HCT116 (cell line): ENCODE measurements around the gene SNRPA. TPM values are rescaled to one million over a fixed set of nuclear protein-coding genes. Genes with fewer than 3 reads are reported as not detected.

Experiments
- ATAC-seq: fragments of 200-7000 bp; cut with Tn5 transposase; 2 replicates; pipeline ENCODE4 v1.9.1; 2020; ENCODE audit warnings: mild to moderate bottlenecking, moderate library complexity
- BruUV-seq: library from RNA; stranded (reverse); fragments of 400-500 nt; replicated peaks from 2 replicates; lab custom pipeline; 2021; lab: Mats Ljungman, UMichigan
- CTCF ChIA-PET: fragments of 300-600 bp; sonication (Branson Sonifier 250); formaldehyde crosslinking; loops from one replicate; lab custom pipeline; 2021; ENCODE audit warnings: antibody characterized with exemption; lab: Charles Lee
- POLR2A ChIA-PET: fragments of 300-600, 350-600 bp; sonication (Branson Sonifier 250); formaldehyde crosslinking; loops from one replicate; lab custom pipeline; 2021; ENCODE audit warnings: antibody characterized with exemption; lab: Charles Lee
- RAD21 ChIA-PET, 2 experiments: fragments of 300-600 bp; sonication (Branson Sonifier 250); formaldehyde crosslinking; loops; one replicate each; lab custom pipeline; 2023; ENCODE audit warnings: low total read pairs in 2 of 2; ENCODE audit not compliant: uncharacterized antibody in 2 of 2, unreplicated experiment in 2 of 2, low non-redundant PET in 1 of 2; lab: Charles Lee
- DNase-seq: peaks from one replicate; pipeline ENCODE4 v3.0.0-alpha.2; 2010; ENCODE audit warnings: low read depth, low spot score
- H2AFZ ChIP-seq: fragments of 200-600 bp; shearing (Covaris generic), sonication (generic); 2 replicates; pipeline ENCODE4 v1.6.1; 2017; ENCODE audit warnings: low read depth, mixed run types, mixed read lengths, antibody characterized with exemption, low read length; ENCODE audit not compliant: poor library complexity, severe bottlenecking
- H3K27ac ChIP-seq: 2 replicates; pipeline ENCODE4 v1.5.1; 2012; ENCODE audit warnings: low read depth, low read length
- H3K27me3 ChIP-seq: fragments of 200-600 bp; sonication (generic); 2 replicates; pipeline ENCODE4 v1.6.1; 2016; ENCODE audit warnings: mixed run types, low read length, mixed read lengths; ENCODE audit not compliant: insufficient read depth
- H3K36me3 ChIP-seq, 2 experiments: fragments of 200-500 bp in 1 of 2; fragments of 200-600 bp in 1 of 2; sonication (Bioruptor generic) in 1 of 2; sonication (generic) in 1 of 2; 2 replicates each; pipeline versions ENCODE4 v1.5.1 to v1.6.1; 2014 to 2016; ENCODE audit warnings: low read length in 2 of 2, inconsistent platforms in 1 of 2, mixed read lengths in 1 of 2, mixed run types in 1 of 2; ENCODE audit not compliant: insufficient read depth in 2 of 2, control insufficient read depth in 1 of 2
- H3K4me1 ChIP-seq, 2 experiments: fragments of 200-600 bp in 1 of 2; sonication (generic) in 1 of 2; 2 replicates each; pipeline versions ENCODE4 v1.5.1 to v1.6.1; 2012 to 2017; ENCODE audit warnings: low read length in 2 of 2, inconsistent platforms in 1 of 2, mild to moderate bottlenecking in 1 of 2, mixed read lengths in 1 of 2, mixed run types in 1 of 2, moderate library complexity in 1 of 2; ENCODE audit not compliant: insufficient read depth in 2 of 2, control insufficient read depth in 1 of 2
- H3K4me2 ChIP-seq: fragments of 200-600 bp; sonication (generic); 2 replicates; pipeline ENCODE4 v1.6.1; 2017; ENCODE audit warnings: mixed run types, low read length, mixed read lengths
- H3K4me3 ChIP-seq, 2 experiments: fragments of 200-600 bp in 1 of 2; sonication (generic) in 1 of 2; replicated peaks in 1 of 2; 2 replicates each; pipeline ENCODE4 v1.5.1; 2011 to 2016; ENCODE audit warnings: low read length in 2 of 2, control low read depth in 1 of 2, low read depth in 1 of 2, mild to moderate bottlenecking in 1 of 2, mixed read lengths in 1 of 2, mixed run types in 1 of 2
- H3K79me2 ChIP-seq: fragments of 200-600 bp; sonication (generic); 2 replicates; pipeline ENCODE4 v1.6.1; 2017; ENCODE audit warnings: mild to moderate bottlenecking, mixed run types, low read length, moderate library complexity, mixed read lengths; ENCODE audit not compliant: insufficient read depth
- H3K9ac ChIP-seq: fragments of 200-600 bp; sonication (generic); 2 replicates; pipeline ENCODE4 v1.6.1; 2016; ENCODE audit warnings: low read length, mixed read lengths
- H3K9me2 ChIP-seq: fragments of 200-600 bp; sonication (generic), shearing (Covaris generic); 2 replicates; pipeline ENCODE4 v1.6.1; 2017; ENCODE audit warnings: mixed run types, mild to moderate bottlenecking, moderate library complexity; ENCODE audit not compliant: insufficient read depth
- H3K9me3 ChIP-seq, 2 experiments: fragments of 200-500 bp in 1 of 2; fragments of 200-600 bp in 1 of 2; sonication (Bioruptor generic) in 1 of 2; sonication (generic) in 1 of 2; 2 replicates each; pipeline ENCODE4 v1.6.1; 2014 to 2017; ENCODE audit warnings: low read length in 2 of 2, mixed read lengths in 2 of 2, inconsistent platforms in 1 of 2, low read depth in 1 of 2, mild to moderate bottlenecking in 1 of 2, mixed run types in 1 of 2, moderate library complexity in 1 of 2; ENCODE audit not compliant: control insufficient read depth in 1 of 2, insufficient read depth in 1 of 2
- H4K20me1 ChIP-seq: fragments of 200-600 bp; sonication (generic), shearing (Covaris generic); 2 replicates; pipeline ENCODE4 v1.6.1; 2017; ENCODE audit warnings: mixed run types, mild to moderate bottlenecking, moderate library complexity; ENCODE audit not compliant: insufficient read depth
- CBX3 ChIP-seq: IDR thresholded peaks from 2 replicates; pipeline ENCODE4 v1.6.1; 2012; ENCODE audit warnings: low read depth
- CTCF ChIP-seq, 3 experiments: fragments of 200-600 bp in 1 of 3; sonication (generic) in 1 of 3; IDR thresholded peaks in 2 of 3; conservative IDR thresholded peaks in 1 of 3; 2 replicates each; pipeline ENCODE4 v1.5.1; 2012 to 2017; ENCODE audit warnings: low read depth in 2 of 3, low read length in 2 of 3, antibody characterized with exemption in 1 of 3, borderline replicate concordance in 1 of 3, control low read depth in 1 of 3, mild to moderate bottlenecking in 1 of 3, mixed read lengths in 1 of 3, mixed run types in 1 of 3, moderate library complexity in 1 of 3; ENCODE audit not compliant: insufficient read depth in 1 of 3
- EGR1 ChIP-seq: IDR thresholded peaks from 2 replicates; pipeline ENCODE4 v1.6.1; 2012; ENCODE audit warnings: low read depth
- ELF1 ChIP-seq: IDR thresholded peaks from 2 replicates; pipeline ENCODE4 v1.6.1; 2012; ENCODE audit warnings: low read depth, borderline replicate concordance
- EZH2 ChIP-seq: fragments of 200-600 bp; sonication (generic); IDR thresholded peaks from 2 replicates; pipeline ENCODE4 v1.6.1; 2017; ENCODE audit warnings: antibody characterized with exemption, mixed run types
- EZH2phosphoT487 ChIP-seq: fragments of 200-600 bp; IDR thresholded peaks from 2 replicates; pipeline ENCODE4 v1.6.1; 2018; ENCODE audit warnings: antibody characterized with exemption, borderline replicate concordance
- MAX ChIP-seq: IDR thresholded peaks from 2 replicates; pipeline ENCODE4 v1.6.1; 2012
- POLR2A ChIP-seq: IDR thresholded peaks from 2 replicates; pipeline ENCODE4 v1.7.0; 2011; ENCODE audit warnings: borderline replicate concordance; ENCODE audit not compliant: insufficient read depth, insufficient read length; ENCODE audit errors: extremely low read depth
- RAD21 ChIP-seq: IDR thresholded peaks from 2 replicates; pipeline ENCODE4 v1.6.1; 2012; ENCODE audit warnings: low read depth, mild to moderate bottlenecking
- SIN3A ChIP-seq: IDR thresholded peaks from 2 replicates; pipeline ENCODE4 v1.6.1; 2012; ENCODE audit warnings: low read depth
- SP1 ChIP-seq: IDR thresholded peaks from 2 replicates; pipeline ENCODE4 v1.6.1; 2012; ENCODE audit warnings: low read depth
- SRF ChIP-seq: IDR thresholded peaks from 2 replicates; pipeline ENCODE4 v1.6.1; 2012; ENCODE audit warnings: low read depth
- TCF7L2 ChIP-seq: IDR thresholded peaks from 2 replicates; pipeline ENCODE4 v1.7.0; 2011; ENCODE audit warnings: borderline replicate concordance, inconsistent platforms; ENCODE audit not compliant: insufficient read depth, insufficient read length; ENCODE audit errors: extremely low read depth
- ZBTB33 ChIP-seq: IDR thresholded peaks from 2 replicates; pipeline ENCODE4 v1.6.1; 2011; ENCODE audit warnings: mild to moderate bottlenecking, low read length, moderate library complexity; ENCODE audit not compliant: insufficient replicate concordance; ENCODE audit errors: extremely low read depth
- ZFX ChIP-seq: fragments of 450-650 bp; IDR thresholded peaks from 2 replicates; pipeline ENCODE4 v1.6.1; 2017
- ZNF274 ChIP-seq: fragments of 200-500 bp; sonication (Bioruptor generic); IDR thresholded peaks from 2 replicates; pipeline ENCODE4 v1.6.1; 2014; ENCODE audit warnings: mild to moderate bottlenecking, low read depth, low read length, inconsistent platforms
- intact Hi-C: fragments of 100-400 bp; cut with micrococcal nuclease; formaldehyde crosslinking; loops from 2 replicates; pipeline ENCODE4 v1.10.0; 2022
- total RNA-seq: library from RNA; stranded (reverse); gene quantifications from one replicate; pipeline ENCODE4 v1.2.1, GENCODE V29; 2021; ENCODE audit not compliant: unreplicated experiment

The SNRPA gene
- total RNA-seq, 1 experiment from 2014 or later: 170 TPM

- H3K79me2 ChIP-seq: no peaks in the 10 kb centered on the region
- H3K36me3 ChIP-seq: no peaks in the 10 kb centered on the region
- intact Hi-C loops: no loop called here
- H3K9me2 ChIP-seq: no peaks in the 10 kb centered on the region
- no peaks in the 10 kb centered on the region for H3K9me3 ChIP-seq
- TF ChIP-seq CTCF (IDR thresholded peaks at IDR 0.05 in 2 of 3, conservative IDR thresholded peaks at IDR 0.05 in 1 of 3; ENCODE audit: borderline replicate concordance in 1 of 3, insufficient read depth in 1 of 3, low read depth in 2 of 3, low read length in 2 of 3) (no peak), EGR1 (no peak), SIN3A (no peak), ZFX (no peak), EZH2phosphoT487 (no peak), EZH2 (no peak), SRF (no peak), ELF1 (no peak), CBX3 (no peak), RAD21 (no peak), ZNF274 (no peak), TCF7L2 (no peak), POLR2A (no peak), MAX (no peak), ZBTB33 (no peak), SP1 (no peak)
- no peaks in the 10 kb centered on the region for H4K20me1 ChIP-seq
- H3K27me3 ChIP-seq: no peaks in the 10 kb centered on the region
- RAD21 ChIA-PET: no interaction called here
- POLR2A ChIA-PET: interaction anchor here (1.1 kb wide), 1 partner anchor 10 kb away, joined by 3 read pairs; no protein-coding TSS in a partner anchor
- no peak overlapping the region for H2AFZ ChIP-seq
- CTCF ChIA-PET: interaction anchor here (1.2 kb wide), 2 partner anchors 12 to 34 kb away, joined by 3 read pairs; partner anchors contain the start of gene RAB4B
- DNase-seq: no peak
- H3K9ac ChIP-seq: no peak overlapping the region
- no peak for ATAC-seq
- H3K27ac ChIP-seq: no peak overlapping the region
- no TSS peak for BruUV-seq
- H3K4me1 ChIP-seq: peaks cover 11 to 14% of the 10 kb centered on the region in 2 experiments; a peak in 2 of 4 replicates
- no peak overlapping the region for H3K4me2 ChIP-seq
- H3K4me3 ChIP-seq: no peak overlapping the region
These were observed 7.1 kb upstream of the SNRPA start for GRCh38 chr19:40743926-40744325.
